Fibroblast of lung (primary cell): ENCODE results near the gene BCO2. TPM values are rescaled to one million over a fixed set of nuclear protein-coding genes. Genes with fewer than 3 reads are reported as not detected.
"Not testable (repeated sequence)": the region's sequence is repeated elsewhere in the genome, so short reads cannot be mapped to it uniquely, and the experiment has no call there.

Experiments used
- DNase-seq, 2 donors: peaks; one replicate each; pipeline versions ENCODE4 v3.0.0 to v3.0.0-alpha.2; 2010; ENCODE audit warnings: low read depth in 2 of 2
- H2AFZ ChIP-seq: 2 replicates; pipeline ENCODE4 v1.5.1; 2012; ENCODE audit warnings: low read length, control low read depth, inconsistent platforms
- H3K27ac ChIP-seq: 2 replicates; pipeline ENCODE4 v1.5.1; 2011; ENCODE audit warnings: low read length, control low read depth; ENCODE audit not compliant: insufficient read depth
- H3K27me3 ChIP-seq: 2 replicates; pipeline ENCODE4 v1.5.1; 2011; ENCODE audit warnings: mild to moderate bottlenecking, low read length; ENCODE audit not compliant: control insufficient read depth, insufficient read depth
- H3K36me3 ChIP-seq: 2 replicates; pipeline ENCODE4 v1.5.1; 2011; ENCODE audit warnings: low read length; ENCODE audit not compliant: control insufficient read depth, insufficient read depth
- H3K4me1 ChIP-seq: 2 replicates; pipeline ENCODE4 v1.5.1; 2011; ENCODE audit warnings: low read length; ENCODE audit not compliant: control insufficient read depth, insufficient read depth; ENCODE audit errors: extremely low read depth
- H3K4me2 ChIP-seq: 2 replicates; pipeline ENCODE4 v1.5.1; 2011; ENCODE audit warnings: low read length, control low read depth; ENCODE audit not compliant: insufficient read depth; ENCODE audit errors: extremely low read depth
- H3K4me3 ChIP-seq, 4 experiments: fragments of 200-600 bp in 1 of 4; sonication (generic) in 1 of 4; replicated peaks in 1 of 4; 2 replicates each; pipeline ENCODE4 v1.5.1; 2011 to 2016; ENCODE audit warnings: low read length in 4 of 4, low read depth in 3 of 4, mild to moderate bottlenecking in 3 of 4, control low read depth in 2 of 4, inconsistent platforms in 1 of 4, mixed read lengths in 1 of 4; ENCODE audit not compliant: insufficient read depth in 1 of 4; ENCODE audit errors: control extremely low read depth in 1 of 4
- H3K79me2 ChIP-seq: 2 replicates; pipeline ENCODE4 v1.5.1; 2012; ENCODE audit warnings: mild to moderate bottlenecking, low read length, inconsistent platforms; ENCODE audit not compliant: control insufficient read depth, insufficient read depth
- H3K9ac ChIP-seq: 2 replicates; pipeline ENCODE4 v1.5.1; 2011; ENCODE audit warnings: mild to moderate bottlenecking, low read length, control low read depth; ENCODE audit not compliant: insufficient read depth
- H3K9me3 ChIP-seq: 2 replicates; pipeline ENCODE4 v1.5.1; 2012; ENCODE audit warnings: low read depth, low read length; ENCODE audit not compliant: control insufficient read depth, insufficient read depth
- H4K20me1 ChIP-seq: 2 replicates; pipeline ENCODE4 v1.5.1; 2011; ENCODE audit warnings: low read length; ENCODE audit not compliant: control insufficient read depth, insufficient read depth; ENCODE audit errors: extremely low read depth
- CTCF ChIP-seq, 2 donors: IDR thresholded peaks in 1 of 2; conservative IDR thresholded peaks in 1 of 2; 1 replicate in 1 of 2; 2 replicates in 1 of 2; pipeline ENCODE4 v1.5.1; 2011 to 2012; ENCODE audit warnings: low read length in 2 of 2, control low read depth in 1 of 2, inconsistent platforms in 1 of 2, low read depth in 1 of 2, mild to moderate bottlenecking in 1 of 2
- EZH2 ChIP-seq: IDR thresholded peaks from 2 replicates; pipeline ENCODE4 v1.5.1; 2012; ENCODE audit warnings: low read length, control low read depth, mild to moderate bottlenecking; ENCODE audit errors: missing control alignments
- polyA plus RNA-seq, 2 donors: library from polyadenylated mRNA; depleted of rRNA in 1 of 2; stranded (reverse) in 1 of 2; unstranded in 1 of 2; fragments of >200 nt; gene quantifications; 2 replicates each; pipeline ENCODE4 v1.2.1, GENCODE V29; 2011 to 2012; ENCODE audit warnings: missing spikeins in 1 of 2
- total RNA-seq: library from RNA; depleted of rRNA; stranded (reverse); fragments of >200 nt; gene quantifications from 2 replicates; pipeline ENCODE4 v1.2.1, GENCODE V29; 2014

The BCO2 gene
- total and polyA plus RNA-seq, 2 donors (not counting 1 experiment from before 2014, with no cell fraction given): 0.42 to 2.1 TPM

GRCh38 chr11:112159098-112160065, 15.9 kb upstream of the BCO2 start:
- Histone ChIP-seq H4K20me1 (no peaks in the 10 kb centered on the region), H3K9me3 (no peaks in the 10 kb centered on the region), H3K79me2 (no peaks in the 10 kb centered on the region), H3K9ac (no peak overlapping the region), H3K4me3 (no peak overlapping the region), H3K4me2 (no peak overlapping the region), H3K4me1 (no peaks in the 10 kb centered on the region), H3K27ac (no peak overlapping the region), H3K36me3 (no peaks in the 10 kb centered on the region), H3K27me3 (no peaks in the 10 kb centered on the region), H2AFZ (no peak overlapping the region)
- TF ChIP-seq EZH2 (no peak), CTCF (conservative IDR thresholded peaks at IDR 0.05 in 1 of 2, IDR thresholded peaks at IDR 0.05 in 1 of 2; ENCODE audit: low read depth in 1 of 2, low read length in 2 of 2) (no peak)
- DNase-seq: no peak

- no peak for TF ChIP-seq CTCF (conservative IDR thresholded peaks at IDR 0.05 in 1 of 2, IDR thresholded peaks at IDR 0.05 in 1 of 2; ENCODE audit: low read depth in 1 of 2, low read length in 2 of 2)
- no peak for TF ChIP-seq EZH2
- DNase-seq: no peak
Measured at GRCh38 chr11:112160091-112160848, 15.0 kb upstream of the BCO2 start.

GRCh38 chr11:112161012-112161411, 14.3 kb upstream of the BCO2 start:
- Histone ChIP-seq H3K4me3 (no peak overlapping the region), H3K9me3 (no peaks in the 10 kb centered on the region), H3K9ac (no peak overlapping the region), H3K27me3 (no peaks in the 10 kb centered on the region), H3K36me3 (no peaks in the 10 kb centered on the region), H2AFZ (no peak overlapping the region), H3K4me1 (no peaks in the 10 kb centered on the region), H3K4me2 (no peak overlapping the region), H3K79me2 (no peaks in the 10 kb centered on the region), H3K27ac (no peak overlapping the region), H4K20me1 (no peaks in the 10 kb centered on the region)
- TF ChIP-seq CTCF (conservative IDR thresholded peaks at IDR 0.05 in 1 of 2, IDR thresholded peaks at IDR 0.05 in 1 of 2; ENCODE audit: low read depth in 1 of 2, low read length in 2 of 2): no peak
- no peak for TF ChIP-seq EZH2
- no peak for DNase-seq

More at GRCh38 chr11:112160091-112160848, 15.0 kb upstream of the BCO2 start:
- Histone ChIP-seq H3K4me2 (no peak overlapping the region), H3K9ac (no peak overlapping the region), H3K36me3 (no peaks in the 10 kb centered on the region), H3K9me3 (no peaks in the 10 kb centered on the region), H4K20me1 (no peaks in the 10 kb centered on the region), H3K27me3 (no peaks in the 10 kb centered on the region), H3K27ac (no peak overlapping the region), H2AFZ (no peak overlapping the region), H3K79me2 (no peaks in the 10 kb centered on the region), H3K4me3 (no peak overlapping the region), H3K4me1 (no peaks in the 10 kb centered on the region)

- H3K9ac ChIP-seq, DNase-seq, H3K9me3 ChIP-seq, H3K4me2 ChIP-seq, H3K4me1 ChIP-seq, H3K36me3 ChIP-seq, H3K4me3 ChIP-seq, H4K20me1 ChIP-seq, H3K27ac ChIP-seq, H3K27me3 ChIP-seq, H3K79me2 ChIP-seq, H2AFZ ChIP-seq: not testable (repeated sequence)
Measured at GRCh38 chr11:112162200-112162599, 13.1 kb upstream of the BCO2 start.
